Panc1 (cell line): ENCODE data around the gene HES6. TPM values are rescaled to one million over a fixed set of nuclear protein-coding genes. Genes with fewer than 3 reads are reported as not detected.

ENCODE experiments used
- ATAC-seq: fragments of 200-7000 bp; cut with Tn5 transposase; 2 replicates; pipeline ENCODE4 v1.9.1; 2020; ENCODE audit warnings: mild to moderate bottlenecking, moderate library complexity
- Bru-seq: library from RNA; stranded (reverse); fragments of 400-500 nt; gene quantifications from one replicate; lab custom pipeline; 2021; lab: Mats Ljungman, UMichigan
- BruChase-seq, 2 experiments: library from RNA; stranded (reverse); fragments of 400-500 nt; gene quantifications; one replicate each; lab custom pipeline; 2021; lab: Mats Ljungman, UMichigan
- BruUV-seq: library from RNA; stranded (reverse); fragments of 400-500 nt; replicated peaks from 2 replicates; lab custom pipeline; 2021; lab: Mats Ljungman, UMichigan
- CTCF ChIA-PET: fragments of 300-600 bp; sonication (Branson Sonifier 250); formaldehyde crosslinking; loops from one replicate; lab custom pipeline; 2022; ENCODE audit warnings: antibody characterized with exemption; lab: Charles Lee
- POLR2A ChIA-PET: fragments of 300-600 bp; sonication (Branson Sonifier 250); formaldehyde crosslinking; loops from one replicate; lab custom pipeline; 2022; ENCODE audit warnings: antibody characterized with exemption; lab: Charles Lee
- DNase-seq: peaks from one replicate; pipeline ENCODE4 v3.0.0-alpha.2; 2010; ENCODE audit warnings: low read depth, low spot score
- H3K27ac ChIP-seq: 2 replicates; pipeline ENCODE4 v1.5.1; 2011; ENCODE audit warnings: mild to moderate bottlenecking, low read length, inconsistent platforms
- H3K27me3 ChIP-seq: fragments of 200-500 bp; sonication (Bioruptor generic); 2 replicates; pipeline ENCODE4 v1.6.0; 2014; ENCODE audit warnings: low read length, inconsistent platforms; ENCODE audit not compliant: control insufficient read depth, insufficient read depth
- H3K36me3 ChIP-seq: fragments of 200-500 bp; sonication (Bioruptor generic); 2 replicates; pipeline ENCODE4 v1.5.1; 2014; ENCODE audit warnings: inconsistent platforms, mild to moderate bottlenecking, low read length, moderate library complexity; ENCODE audit not compliant: control insufficient read depth, insufficient read depth
- H3K4me1 ChIP-seq: 2 replicates; pipeline ENCODE4 v1.5.1; 2011; ENCODE audit warnings: inconsistent platforms, mild to moderate bottlenecking, low read length, moderate library complexity; ENCODE audit not compliant: control insufficient read depth, insufficient read depth
- H3K4me3 ChIP-seq, 2 experiments: 2 replicates each; pipeline ENCODE4 v1.5.1; 2011 to 2012; ENCODE audit warnings: low read depth in 2 of 2, low read length in 2 of 2, mild to moderate bottlenecking in 2 of 2, inconsistent platforms in 1 of 2, moderate library complexity in 1 of 2
- H3K9me3 ChIP-seq: fragments of 200-500 bp; sonication (Bioruptor generic); 2 replicates; pipeline ENCODE4 v1.5.1; 2014; ENCODE audit warnings: low read depth, mild to moderate bottlenecking, inconsistent platforms, low read length, moderate library complexity; ENCODE audit not compliant: control insufficient read depth, insufficient read depth
- CTCF ChIP-seq: fragments of 450-650 bp; IDR thresholded peaks from 2 replicates; pipeline ENCODE4 v1.5.1; 2017; ENCODE audit warnings: mild to moderate bottlenecking
- POLR2AphosphoS5 ChIP-seq: IDR thresholded peaks from 2 replicates; pipeline ENCODE4 v1.6.1; 2012; ENCODE audit warnings: mild to moderate bottlenecking, low read depth, low read length, moderate library complexity
- REST ChIP-seq, 2 experiments: IDR thresholded peaks; 2 replicates each; pipeline ENCODE4 v1.6.1; 2011 to 2012; ENCODE audit warnings: low read depth in 2 of 2, control low read depth in 1 of 2, low read length in 1 of 2, mild to moderate bottlenecking in 1 of 2, moderate library complexity in 1 of 2; ENCODE audit not compliant: insufficient read depth in 1 of 2
- SIN3A ChIP-seq: IDR thresholded peaks from 2 replicates; pipeline ENCODE4 v1.6.1; 2012; ENCODE audit warnings: low read depth, mild to moderate bottlenecking, low read length, moderate library complexity, borderline replicate concordance; ENCODE audit not compliant: insufficient read depth
- TCF7L2 ChIP-seq: IDR thresholded peaks from 2 replicates; pipeline ENCODE4 v1.6.1; 2011; ENCODE audit warnings: mild to moderate bottlenecking, low read depth, low read length, inconsistent platforms
- in situ Hi-C: cut with HindIII; loops from 2 replicates; pipeline ENCODE4 v1.10.0; 2016; ENCODE audit warnings: low sequenced_read_pairs, low pct_unique_long_range_greater_than_20kb
- intact Hi-C: fragments of 100-400 bp; cut with micrococcal nuclease; formaldehyde crosslinking; loops from one replicate; pipeline ENCODE4 v1.10.0; 2022; ENCODE audit not compliant: unreplicated experiment
- long read RNA-seq: library from polyadenylated mRNA; unstranded; transcript quantifications from one replicate; pipeline ENCODE4 v2.0.0, GENCODE V29; 2021; ENCODE audit not compliant: unreplicated experiment
- polyA plus RNA-seq: library from polyadenylated mRNA; unstranded; fragments of >200 nt; gene quantifications from one replicate; pipeline ENCODE4 v1.2.1, GENCODE V29; 2012; ENCODE audit warnings: missing spikeins; ENCODE audit not compliant: insufficient read length
- total RNA-seq: library from RNA; stranded (reverse); gene quantifications from one replicate; pipeline ENCODE4 v1.2.1, GENCODE V29; 2021; ENCODE audit not compliant: unreplicated experiment

The HES6 gene
- total RNA-seq, result 42.0 TPM
- 50.3 TPM for polyA plus RNA-seq
- percentile 50 among the genes with signal in this experiment for Bru-seq, nascent RNA
- percentile 76 among the genes with signal in this experiment for BruChase-seq, experiment 1, labeled RNA remaining after a 2-hour chase
- BruChase-seq, experiment 2, labeled RNA remaining after a 6-hour chase, result percentile 89 among the genes with signal in this experiment
- long read RNA-seq, transcript HES6-203 (3 exons, 1,600 nt), result minor isoform, 23 of 88 reads
- long read RNA-seq, transcript HES6-201 (4 exons, 1,454 nt), result major isoform, 38 of 88 reads
- long read RNA-seq, partial matches to known transcripts, result 2 of 88 reads
- long read RNA-seq, other reads (novel, unspliced or antisense), result 25 of 88 reads

GRCh38 chr2:238239863-238240756 lies at the start of gene HES6:
Gene HES6 (minus strand): TSS chr2:238240038. CDS start chr2:238239905, 133 bp downstream.
- H3K36me3 ChIP-seq, result no peaks in the 10 kb centered on the region
- TF ChIP-seq SIN3A (peak; percentile 80; the same call in 1 of the 2 replicates), CTCF (0 out of 2 replicates have a peak, but pooled peaks have one; percentile 15), REST (IDR thresholded peaks at IDR 0.05; ENCODE audit: insufficient read depth in 1 of 2, low read depth in 2 of 2, low read length in 1 of 2) (no peak), TCF7L2 (no peak), POLR2AphosphoS5 (peak; percentile 82)
- H3K27ac ChIP-seq, result peak within 1 kb of the TSS; percentile 63; the same call in 1 of the 2 replicates
- peak within 1 kb of the TSS; percentile 65 to 66 for H3K4me3 ChIP-seq
- no TSS peak for BruUV-seq
- peak; percentile 91 for ATAC-seq
- H3K9me3 ChIP-seq, result no peaks in the 10 kb centered on the region
- CTCF ChIA-PET, result no interaction called here
- DNase-seq, result no peak
- in situ Hi-C loops, result no loop called here
- intact Hi-C loops, result no loop called here
- H3K4me1 ChIP-seq, result no peaks in the 10 kb centered on the region
- H3K27me3 ChIP-seq, result no peaks in the 10 kb centered on the region
- POLR2A ChIA-PET, result interaction anchor here (0.5 to 0.7 kb wide), 2 partner anchors 80 to 1706 kb away, joined by 3 read pairs; no protein-coding TSS in a partner anchor

GRCh38 chr2:238289574-238289973 lies 49.7 kb upstream of the HES6 start:
- Histone ChIP-seq H3K4me3 (peak overlapping the region; percentile 55 to 82), H3K36me3 (no peaks in the 10 kb centered on the region; the same call in 1 of the 2 replicates), H3K27ac (peak overlapping the region; percentile 72), H3K9me3 (no peaks in the 10 kb centered on the region), H3K27me3 (no peaks in the 10 kb centered on the region), H3K4me1 (peaks cover 35% of the 10 kb centered on the region)
- in situ Hi-C loops, result no loop called here
- ChIA-PET CTCF (interaction anchor here (0.6 kb wide), 1 partner anchor 131 kb away, joined by 4 read pairs; no protein-coding TSS in a partner anchor), POLR2A (interaction anchor here (0.6 kb wide), 1 partner anchor 24 kb away, joined by 7 read pairs; no protein-coding TSS in a partner anchor)
- intact Hi-C loops, result no loop called here
- no TSS peak for BruUV-seq
- TF ChIP-seq TCF7L2, result no peak
- no peak for TF ChIP-seq CTCF
- no peak for TF ChIP-seq POLR2AphosphoS5
- TF ChIP-seq SIN3A, result no peak
- no peak for TF ChIP-seq REST (IDR thresholded peaks at IDR 0.05; ENCODE audit: insufficient read depth in 1 of 2, low read depth in 2 of 2, low read length in 1 of 2)
- ATAC-seq, result no peak
- no peak for DNase-seq
